Measurements from ENCODE around the gene SGSM2. TPM values are rescaled to one million over a fixed set of nuclear protein-coding genes. Genes with fewer than 3 reads are reported as not detected.

SGSM2 gene
- total RNA-seq, 2 donors from 2014 or later: 32.7 to 77.5 TPM

GRCh38 chr17:2351269-2351668 is 14.0 kb downstream of the SGSM2 start:
- no peaks in the 10 kb centered on the region for H3K27me3 ChIP-seq
- intact Hi-C loops (cut with DNase I): no loop called here
- DNase-seq (no peak), ATAC-seq (no peak)
- no peaks in the 10 kb centered on the region for H3K36me3 ChIP-seq (replicated peaks in 1 of 2; ENCODE audit: insufficient read depth in 1 of 2, low read depth in 2 of 2)
- no peak for TF ChIP-seq POLR2A (IDR thresholded peaks at IDR 0.05)
- TF ChIP-seq CTCF (IDR thresholded peaks at IDR 0.05): no peak
- 94 to 100% methylated on average over 3 to 6 of the region's 6 CpGs for WGBS, 2 donors
- H3K27ac ChIP-seq: no peak overlapping the region
- peaks cover 14% of the 10 kb centered on the region for H3K4me1 ChIP-seq
- no peaks in the 10 kb centered on the region for H3K9me3 ChIP-seq
- H3K4me3 ChIP-seq: no peak overlapping the region

DNA sequence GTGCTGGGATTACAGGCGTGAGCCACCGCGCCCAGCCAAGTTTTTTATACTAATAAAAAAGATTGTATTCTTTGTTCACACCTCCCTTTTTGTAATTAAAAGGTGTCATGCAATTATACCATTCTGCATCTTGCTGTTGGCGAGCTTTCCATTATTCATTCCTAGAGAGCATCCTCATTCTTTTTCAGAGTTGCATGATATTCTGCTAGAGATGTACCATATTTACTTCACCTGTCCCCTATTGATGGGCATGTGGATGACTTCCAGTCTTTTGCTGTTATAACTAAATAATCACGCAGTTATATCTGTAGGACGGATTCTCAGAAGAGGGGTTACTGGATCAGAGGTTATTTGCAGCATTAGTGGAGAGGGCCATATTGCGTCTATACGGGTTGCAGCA is 17.0 kb downstream of the SGSM2 start:
- peaks cover 11% of the 10 kb centered on the region for H3K4me1 ChIP-seq
- TF ChIP-seq CTCF (IDR thresholded peaks at IDR 0.05) (no peak), POLR2A (IDR thresholded peaks at IDR 0.05) (no peak)
- H3K9me3 ChIP-seq: no peaks in the 10 kb centered on the region
- no peaks in the 10 kb centered on the region for H3K27me3 ChIP-seq
- ATAC-seq (no peak), DNase-seq (no peak)
- no peak overlapping the region for H3K27ac ChIP-seq
- H3K4me3 ChIP-seq: no peak overlapping the region
- no peaks in the 10 kb centered on the region for H3K36me3 ChIP-seq (replicated peaks in 1 of 2; ENCODE audit: insufficient read depth in 1 of 2, low read depth in 2 of 2)
- intact Hi-C loops (cut with DNase I): no loop called here
- 80 to 81% methylated on average over 8 of the region's 8 CpGs for WGBS, 2 donors

DNA sequence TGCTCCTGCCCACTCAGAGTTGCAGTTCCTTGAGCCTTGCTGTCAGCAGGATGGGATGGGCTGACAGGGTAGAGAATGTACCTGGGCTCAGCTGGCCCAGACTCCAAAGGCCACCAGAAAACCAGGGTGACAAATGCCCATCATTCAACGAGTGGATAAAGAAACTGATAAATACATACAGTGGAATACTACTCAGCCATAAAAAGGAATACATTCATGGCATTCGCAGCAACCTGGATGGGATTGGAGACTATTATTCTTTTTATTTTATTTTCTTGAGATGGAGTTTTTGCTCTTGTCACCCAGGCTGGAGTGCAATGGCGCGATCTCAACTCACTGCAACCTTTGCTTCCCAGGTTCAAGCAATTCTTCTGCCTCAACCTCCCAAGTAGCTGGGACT is 19.9 kb downstream of the SGSM2 start:
- Histone ChIP-seq H3K4me3 (no peak overlapping the region), H3K27me3 (no peaks in the 10 kb centered on the region), H3K36me3 (replicated peaks in 1 of 2; ENCODE audit: insufficient read depth in 1 of 2, low read depth in 2 of 2) (no peaks in the 10 kb centered on the region), H3K27ac (no peak overlapping the region), H3K9me3 (no peaks in the 10 kb centered on the region), H3K4me1 (peaks cover 13% of the 10 kb centered on the region)
- 96% methylated on average over 4 of the region's 4 CpGs for WGBS, 2 donors
- intact Hi-C loops (cut with DNase I): no loop called here
- no peak for DNase-seq
- TF ChIP-seq POLR2A (IDR thresholded peaks at IDR 0.05) (no peak), CTCF (IDR thresholded peaks at IDR 0.05) (no peak)
- no peak for ATAC-seq

- DNase-seq: no peak
- no peak overlapping the region for H3K27ac ChIP-seq
- no peak for ATAC-seq
- H3K36me3 ChIP-seq (replicated peaks in 1 of 2; ENCODE audit: insufficient read depth in 1 of 2, low read depth in 2 of 2): peaks cover 0 to 3% of the 10 kb centered on the region in 2 donors
- no peak for TF ChIP-seq CTCF (IDR thresholded peaks at IDR 0.05)
- no peak for TF ChIP-seq POLR2A (IDR thresholded peaks at IDR 0.05)
- intact Hi-C loops (cut with DNase I): no loop called here
- H3K9me3 ChIP-seq: no peaks in the 10 kb centered on the region
- WGBS, 2 donors: 89 to 95% methylated on average over 10 of the region's 10 CpGs
- H3K4me3 ChIP-seq: no peak overlapping the region
- peaks cover 11% of the 10 kb centered on the region for H3K4me1 ChIP-seq
- no peaks in the 10 kb centered on the region for H3K27me3 ChIP-seq
Observed at GRCh38 chr17:2357931-2358434, 20.7 kb downstream of the SGSM2 start.

DNA sequence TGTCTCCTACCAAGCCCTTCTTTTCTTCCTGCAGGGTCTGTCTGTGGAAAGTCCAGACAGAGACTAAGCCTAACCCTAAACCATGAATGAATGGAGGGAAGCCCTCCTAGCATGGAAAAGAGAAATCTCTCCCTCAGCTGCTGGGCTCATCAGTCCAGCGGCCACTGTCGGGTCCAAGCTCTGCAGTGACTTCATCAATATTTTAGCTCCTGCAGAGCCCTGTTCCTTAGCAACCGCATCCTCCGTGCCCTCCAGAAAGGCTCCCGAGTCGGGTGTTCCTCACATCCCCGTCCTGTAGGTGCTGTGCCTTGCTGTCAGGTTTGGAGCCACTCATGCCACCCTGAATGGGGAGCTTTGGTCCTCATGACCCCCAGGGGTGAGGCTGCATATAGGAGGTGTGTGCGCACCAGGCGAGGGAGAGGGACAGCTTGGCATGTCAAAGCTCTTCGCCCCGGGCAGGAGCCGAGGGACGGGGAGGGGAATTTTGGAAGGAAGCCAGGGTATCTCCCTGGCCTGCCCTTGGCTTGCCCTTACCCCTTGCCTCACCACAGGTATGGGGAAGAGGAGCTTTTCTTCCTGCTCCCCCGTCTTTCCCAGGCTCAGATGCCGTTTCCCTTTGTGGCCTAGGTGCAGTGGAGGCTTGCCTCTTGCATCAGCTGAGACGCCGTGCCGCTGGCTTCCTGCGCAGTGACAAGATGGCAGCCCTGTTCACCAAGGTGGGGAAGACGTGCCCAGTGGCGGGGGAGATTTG is 23.9 kb downstream of the SGSM2 start:
- Histone ChIP-seq H3K4me1 (peaks cover 9% of the 10 kb centered on the region), H3K4me3 (no peak overlapping the region), H3K9me3 (no peaks in the 10 kb centered on the region), H3K27me3 (no peaks in the 10 kb centered on the region), H3K36me3 (replicated peaks in 1 of 2; ENCODE audit: insufficient read depth in 1 of 2, low read depth in 2 of 2) (peaks cover 0 to 4% of the 10 kb centered on the region in 2 donors), H3K27ac (peak overlapping the region in 1 of 4 donors; percentile 6)
- ATAC-seq: no peak
- intact Hi-C loops (cut with DNase I): no loop called here
- DNase-seq: peak in 1 of 4 donors; percentile 20
- TF ChIP-seq POLR2A (IDR thresholded peaks at IDR 0.05) (no peak), CTCF (IDR thresholded peaks at IDR 0.05) (no peak)
- 62 to 72% methylated on average over 20 of the region's 21 CpGs for WGBS, 2 donors

Measured in body of pancreas (tissue), 4 donors.